PC-9 (cell line): ENCODE data around the gene DYNLRB1. TPM values are rescaled to one million over a fixed set of nuclear protein-coding genes. Genes with fewer than 3 reads are reported as not detected.

Source experiments
- BruUV-seq: library from RNA; stranded (reverse); fragments of 400-500 nt; replicated peaks from 2 replicates; lab custom pipeline; 2021; lab: Mats Ljungman, UMichigan
- CTCF ChIA-PET: fragments of 300-600 bp; sonication (Branson Sonifier 250); formaldehyde crosslinking; loops from one replicate; lab custom pipeline; 2022; ENCODE audit warnings: antibody characterized with exemption; lab: Charles Lee
- POLR2A ChIA-PET: fragments of 300-600 bp; sonication (Branson Sonifier 250); formaldehyde crosslinking; loops from one replicate; lab custom pipeline; 2022; ENCODE audit warnings: antibody characterized with exemption; ENCODE audit not compliant: unreplicated experiment; lab: Charles Lee
- DNase-seq, 2 experiments: peaks; one replicate each; pipeline versions ENCODE4 v3.0.0 to v3.0.0-alpha.2; 2015 to 2022; ENCODE audit warnings: mixed read lengths in 1 of 2
- H2AFZ ChIP-seq: fragments of 200-600 bp; sonication (generic); 2 replicates; pipeline ENCODE4 v1.8.1; 2017; ENCODE audit warnings: antibody characterized with exemption
- H3F3A ChIP-seq: fragments of 200-600 bp; sonication (generic); 2 replicates; pipeline ENCODE4 v1.8.1; 2017; ENCODE audit warnings: antibody characterized with exemption, mild to moderate bottlenecking, low read depth; ENCODE audit not compliant: insufficient read depth
- H3K27ac ChIP-seq: fragments of 200-600 bp; sonication (generic); 2 replicates; pipeline ENCODE4 v1.6.1; 2016; ENCODE audit warnings: mixed run types
- H3K27me3 ChIP-seq: fragments of 200-600 bp; sonication (generic); 2 replicates; pipeline ENCODE4 v1.6.1; 2016; ENCODE audit warnings: low read depth, mixed run types; ENCODE audit not compliant: insufficient read depth
- H3K36me3 ChIP-seq: fragments of 200-600 bp; sonication (generic); 2 replicates; pipeline ENCODE4 v1.6.1; 2016; ENCODE audit warnings: low read depth, mixed run types
- H3K4me1 ChIP-seq: fragments of 200-600 bp; sonication (generic); replicated peaks from 2 replicates; pipeline ENCODE4 v1.6.1; 2016; ENCODE audit warnings: mixed run types; ENCODE audit not compliant: insufficient read depth
- H3K4me2 ChIP-seq: fragments of 200-600 bp; sonication (generic); 2 replicates; pipeline ENCODE4 v1.6.1; 2017; ENCODE audit warnings: mixed run types
- H3K4me3 ChIP-seq: fragments of 200-600 bp; sonication (generic); 2 replicates; pipeline ENCODE4 v1.6.1; 2016; ENCODE audit warnings: mixed run types
- H3K79me2 ChIP-seq: fragments of 200-600 bp; sonication (generic); 2 replicates; pipeline ENCODE4 v1.6.1; 2017; ENCODE audit warnings: low read depth, mixed run types
- H3K9me2 ChIP-seq: fragments of 200-600 bp; sonication (generic); 2 replicates; pipeline ENCODE4 v1.8.1; 2017; ENCODE audit warnings: mild to moderate bottlenecking; ENCODE audit not compliant: insufficient read depth
- H3K9me3 ChIP-seq: fragments of 200-600 bp; sonication (generic); 2 replicates; pipeline ENCODE4 v1.8.1; 2016; ENCODE audit warnings: low read depth; ENCODE audit not compliant: insufficient read depth
- H4K20me1 ChIP-seq: fragments of 200-600 bp; sonication (generic); 2 replicates; pipeline ENCODE4 v1.8.1; 2017; ENCODE audit not compliant: insufficient read depth
- EZH2 ChIP-seq: fragments of 200-600 bp; sonication (generic); IDR thresholded peaks from 2 replicates; pipeline ENCODE4 v1.8.0; 2017; ENCODE audit warnings: antibody characterized with exemption, low read depth
- intact Hi-C: fragments of 100-400 bp; cut with micrococcal nuclease; formaldehyde crosslinking; loops from one replicate; pipeline ENCODE4 v1.10.0; 2022; ENCODE audit not compliant: unreplicated experiment
- total RNA-seq: library from RNA; stranded (reverse); gene quantifications from 2 replicates; pipeline ENCODE4 v1.2.3, GENCODE V29; 2021
- TF ChIP-seq, protein P1 (sequence below): fragments of 200-600 bp; sonication (generic); conservative IDR thresholded peaks from 2 replicates; pipeline ENCODE4 v1.6.1; 2017; ENCODE audit warnings: mixed run types, antibody characterized with exemption, mild to moderate bottlenecking, moderate library complexity

Gene DYNLRB1
- total RNA-seq, 1 experiment from 2014 or later = 179 TPM

DNA sequence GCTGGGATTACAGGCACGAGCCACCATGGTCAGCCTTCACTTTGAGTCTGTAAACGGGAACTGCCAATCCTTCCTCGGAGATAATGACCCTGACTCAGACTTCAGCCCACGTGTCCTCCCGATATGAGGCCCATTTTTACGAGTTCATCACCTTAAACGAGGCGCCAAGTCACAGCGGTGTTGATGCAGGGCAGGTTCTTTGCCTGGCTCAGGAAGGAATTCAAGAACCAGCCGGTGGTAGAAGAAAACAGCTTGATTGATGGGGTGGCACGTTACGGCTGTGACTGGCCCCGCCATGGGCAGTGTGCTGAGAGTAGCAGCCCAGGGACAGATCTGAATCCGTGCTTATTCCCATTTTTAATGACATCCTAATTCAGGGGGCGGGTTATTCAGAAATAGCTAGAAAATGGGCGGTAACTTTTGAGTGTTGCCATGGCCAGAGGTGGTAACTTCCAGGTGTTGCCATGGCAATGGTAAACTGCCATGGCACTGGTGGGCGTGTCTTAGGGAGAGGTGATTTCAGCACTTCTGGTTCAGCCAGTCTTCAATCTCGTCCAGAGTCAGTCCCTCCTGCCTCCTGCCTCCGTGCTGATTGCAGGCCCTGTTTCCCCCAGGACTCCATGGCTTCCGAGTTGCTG is 33.2 kb downstream of the DYNLRB1 start:
- Histone ChIP-seq H4K20me1 (no peaks in the 10 kb centered on the region), H3K36me3 (no peaks in the 10 kb centered on the region), H3K27me3 (no peaks in the 10 kb centered on the region), H3K9me3 (no peaks in the 10 kb centered on the region), H3K27ac (no peak overlapping the region), H3K4me1 (peaks cover 6% of the 10 kb centered on the region; the same call in 1 of the 2 replicates), H2AFZ (no peak overlapping the region), H3K9me2 (no peaks in the 10 kb centered on the region), H3K4me3 (no peak overlapping the region), H3F3A (no peaks in the 10 kb centered on the region), H3K79me2 (no peaks in the 10 kb centered on the region), H3K4me2 (no peak overlapping the region)
- DNase-seq = peak; percentile 67 to 76
- BruUV-seq = no TSS peak
- intact Hi-C loops = no loop called here
- CTCF ChIA-PET = interaction anchor here (0.6 kb wide), 1 partner anchor 636 kb away, joined by 4 read pairs; no protein-coding TSS in a partner anchor
- TF ChIP-seq, protein P1, sequence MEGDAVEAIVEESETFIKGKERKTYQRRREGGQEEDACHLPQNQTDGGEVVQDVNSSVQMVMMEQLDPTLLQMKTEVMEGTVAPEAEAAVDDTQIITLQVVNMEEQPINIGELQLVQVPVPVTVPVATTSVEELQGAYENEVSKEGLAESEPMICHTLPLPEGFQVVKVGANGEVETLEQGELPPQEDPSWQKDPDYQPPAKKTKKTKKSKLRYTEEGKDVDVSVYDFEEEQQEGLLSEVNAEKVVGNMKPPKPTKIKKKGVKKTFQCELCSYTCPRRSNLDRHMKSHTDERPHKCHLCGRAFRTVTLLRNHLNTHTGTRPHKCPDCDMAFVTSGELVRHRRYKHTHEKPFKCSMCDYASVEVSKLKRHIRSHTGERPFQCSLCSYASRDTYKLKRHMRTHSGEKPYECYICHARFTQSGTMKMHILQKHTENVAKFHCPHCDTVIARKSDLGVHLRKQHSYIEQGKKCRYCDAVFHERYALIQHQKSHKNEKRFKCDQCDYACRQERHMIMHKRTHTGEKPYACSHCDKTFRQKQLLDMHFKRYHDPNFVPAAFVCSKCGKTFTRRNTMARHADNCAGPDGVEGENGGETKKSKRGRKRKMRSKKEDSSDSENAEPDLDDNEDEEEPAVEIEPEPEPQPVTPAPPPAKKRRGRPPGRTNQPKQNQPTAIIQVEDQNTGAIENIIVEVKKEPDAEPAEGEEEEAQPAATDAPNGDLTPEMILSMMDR = no peak
- TF ChIP-seq EZH2 = no peak
- POLR2A ChIA-PET = interaction anchor here (0.6 kb wide), 1 partner anchor 24 kb away, joined by 3 read pairs; no protein-coding TSS in a partner anchor

DNA sequence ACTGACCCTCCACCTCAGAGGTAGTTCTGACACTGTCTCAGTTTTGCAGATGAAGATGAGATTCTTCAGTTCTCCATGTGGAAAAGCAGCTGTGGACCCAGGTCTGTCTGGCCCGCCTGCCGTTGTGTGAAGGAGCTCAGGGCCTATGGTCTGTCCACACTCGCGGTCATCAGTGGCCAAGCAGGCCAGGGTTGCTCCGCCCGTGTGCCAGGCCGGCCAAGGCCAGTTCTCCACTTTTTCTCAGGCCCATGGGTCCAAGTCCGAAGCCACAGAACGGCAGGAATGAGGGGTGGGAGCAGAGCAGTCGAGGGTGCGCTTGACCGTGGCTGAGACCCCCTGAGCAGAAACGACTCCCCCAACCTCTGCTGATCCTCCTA is 33.7 kb downstream of the DYNLRB1 start:
- CTCF ChIA-PET = interaction anchor here (0.6 kb wide), 1 partner anchor 636 kb away, joined by 4 read pairs; no protein-coding TSS in a partner anchor
- intact Hi-C loops = no loop called here
- H3K4me1 ChIP-seq = peaks cover 6% of the 10 kb centered on the region; the same call in 1 of the 2 replicates

DNA sequence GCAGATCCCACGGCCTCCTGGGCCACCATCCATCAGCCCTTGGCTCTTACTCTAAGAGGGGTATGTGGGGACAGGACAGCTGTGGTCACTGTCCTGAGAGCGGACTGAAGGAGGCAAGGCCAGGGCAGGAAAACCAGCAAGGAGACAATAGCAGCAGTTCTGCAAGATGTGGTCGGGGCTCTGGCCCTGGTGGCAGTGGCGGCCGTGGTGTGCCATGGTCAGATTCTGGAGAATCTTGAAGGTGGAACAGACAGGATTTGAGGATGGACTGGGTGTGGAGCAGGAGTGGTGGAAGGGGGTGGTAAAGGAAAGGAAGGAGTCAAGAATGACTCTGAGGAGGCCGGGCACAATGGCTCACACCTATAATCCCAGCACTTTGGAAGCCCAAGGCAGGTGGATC is 36.3 kb downstream of the DYNLRB1 start:
- no peaks in the 10 kb centered on the region for H3K27me3 ChIP-seq
- H3K27ac ChIP-seq = no peak overlapping the region
- H4K20me1 ChIP-seq = no peaks in the 10 kb centered on the region
- no peaks in the 10 kb centered on the region for H3F3A ChIP-seq
- intact Hi-C loops = no loop called here
- H3K9me3 ChIP-seq = no peaks in the 10 kb centered on the region
- ChIA-PET CTCF (no interaction called here), POLR2A (interaction anchor here (0.7 kb wide), 1 partner anchor 789 kb away, joined by 3 read pairs; no protein-coding TSS in a partner anchor)
- BruUV-seq = no TSS peak
- TF ChIP-seq, protein P1 = no peak
- no peak for TF ChIP-seq EZH2
- H3K4me2 ChIP-seq = no peak overlapping the region
- no peaks in the 10 kb centered on the region for H3K79me2 ChIP-seq
- H3K9me2 ChIP-seq = no peaks in the 10 kb centered on the region
- H3K4me1 ChIP-seq = peaks cover 6% of the 10 kb centered on the region; the same call in 1 of the 2 replicates
- DNase-seq = no peak
- H3K4me3 ChIP-seq = no peak overlapping the region
- H3K36me3 ChIP-seq = no peaks in the 10 kb centered on the region
- H2AFZ ChIP-seq = no peak overlapping the region

More for the DNA sequence above, 33.7 kb downstream of the DYNLRB1 start:
- Histone ChIP-seq H3F3A (no peaks in the 10 kb centered on the region), H3K79me2 (no peaks in the 10 kb centered on the region), H3K4me2 (no peak overlapping the region), H3K9me3 (no peaks in the 10 kb centered on the region), H3K9me2 (no peaks in the 10 kb centered on the region), H3K36me3 (no peaks in the 10 kb centered on the region), H2AFZ (no peak overlapping the region), H3K27ac (no peak overlapping the region), H3K4me3 (no peak overlapping the region), H4K20me1 (no peaks in the 10 kb centered on the region), H3K27me3 (no peaks in the 10 kb centered on the region)
- TF ChIP-seq EZH2 = no peak
- TF ChIP-seq, protein P1 = no peak
- POLR2A ChIA-PET = no interaction called here
- TSS peak; percentile 25 for BruUV-seq
- no peak for DNase-seq
